NT2/D1 (cell line): Measurements from ENCODE around the gene HSD17B13.

Source experiments
- SUZ12 ChIP-seq: IDR thresholded peaks from 2 replicates; pipeline ENCODE4 v1.6.1; 2011; ENCODE audit not compliant: insufficient read length, insufficient read depth; ENCODE audit errors: extremely low read depth
- YY1 ChIP-seq: IDR thresholded peaks from 2 replicates; pipeline ENCODE4 v1.6.1; 2011; ENCODE audit not compliant: insufficient read length, insufficient read depth
- ZNF274 ChIP-seq: IDR thresholded peaks from 2 replicates; pipeline ENCODE4 v1.6.1; 2011; ENCODE audit warnings: mild to moderate bottlenecking, low read depth, low read length

DNA sequence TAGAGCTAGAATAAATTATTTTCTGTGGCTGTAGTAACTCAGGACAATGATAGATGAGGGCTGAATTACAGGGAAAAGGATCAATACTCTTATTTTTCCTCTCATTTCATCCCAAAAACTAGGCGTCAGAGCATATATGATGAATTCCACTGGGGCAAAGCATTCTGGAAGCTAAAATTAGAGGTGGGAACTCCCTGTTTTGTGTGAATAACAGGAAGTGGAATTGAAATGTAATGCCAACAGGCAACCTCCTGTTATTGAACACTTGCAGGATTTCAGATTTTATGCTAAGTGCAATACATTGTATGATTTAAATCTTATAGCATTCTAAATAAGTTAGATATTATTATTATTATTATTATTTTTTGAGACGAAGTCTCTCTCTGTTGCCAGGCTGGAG, 47.4 kb upstream of the HSD17B13 start:
- TF ChIP-seq ZNF274 (no peak), YY1 (no peak), SUZ12 (no peak)
